ENCODE results near the gene SPAG16. TPM values are rescaled to one million over a fixed set of nuclear protein-coding genes. Genes with fewer than 3 reads are reported as not detected.

SPAG16 gene
- total and polyA plus RNA-seq, 11 donors, result 9.8 to 26.1 (median 15.2) TPM

DNA sequence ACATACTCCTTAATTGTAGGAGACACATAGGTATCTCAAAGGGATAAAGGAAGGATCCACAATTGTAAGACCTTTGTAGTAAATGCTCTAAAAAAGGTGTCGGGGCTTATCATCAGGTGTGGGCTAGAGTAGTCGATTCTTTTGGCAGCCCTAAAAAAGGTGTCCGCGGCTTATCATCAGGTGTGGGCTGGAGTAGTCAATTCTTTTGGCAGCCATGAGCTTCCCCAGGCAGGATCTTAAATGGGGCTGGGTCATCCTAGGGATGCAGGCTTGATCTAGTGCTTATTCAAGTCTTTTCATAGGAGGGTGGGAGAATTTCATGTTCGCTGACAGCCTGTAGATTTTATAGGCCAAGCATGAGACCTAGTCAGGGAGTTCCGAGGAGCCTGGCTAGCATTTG is 720.2 kb downstream of the SPAG16 start:
- no peak for TF ChIP-seq POLR2A (IDR thresholded peaks at IDR 0.05)
- TF ChIP-seq CTCF (IDR thresholded peaks at IDR 0.05), result no peak
- DNase-seq, result no peak
- 87 to 88% (median 87%) methylated on average over 6 of the region's 6 CpGs for WGBS, 4 donors

DNA sequence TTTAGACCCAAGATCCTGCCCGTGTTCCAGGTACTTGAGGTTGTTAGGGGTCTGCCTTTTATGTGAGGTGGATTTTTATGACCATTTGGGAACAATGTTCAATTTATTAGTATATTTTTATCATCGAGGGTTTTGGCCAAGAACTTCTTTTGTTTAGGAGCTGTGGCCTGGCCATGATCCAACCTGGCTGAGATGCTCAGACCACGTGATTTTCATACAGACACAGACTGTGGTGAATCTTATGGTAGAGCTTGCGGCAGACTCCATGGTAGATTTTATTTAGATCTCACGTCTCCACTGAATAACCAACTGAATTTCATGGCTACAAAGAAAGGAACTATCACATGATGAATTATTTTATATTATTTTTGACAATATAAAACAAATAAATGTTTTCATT is 721.1 kb downstream of the SPAG16 start:
- intact Hi-C loops (cut with DNase I), result no loop called here
- WGBS, 4 donors, result 62 to 76% (median 69%) methylated on average over 5 of the region's 5 CpGs
- H3K27ac ChIP-seq, result no peak overlapping the region
- no peaks in the 10 kb centered on the region for H3K36me3 ChIP-seq
- no peaks in the 10 kb centered on the region for H3K27me3 ChIP-seq
- ATAC-seq (no peak), DNase-seq (no peak)
- H3K9me3 ChIP-seq, result peaks cover 0 to 8% (median 0%) of the 10 kb centered on the region in 12 donors
- no peaks in the 10 kb centered on the region for H3K4me1 ChIP-seq
- no peak overlapping the region for H3K4me3 ChIP-seq
- no peak for TF ChIP-seq POLR2A (IDR thresholded peaks at IDR 0.05)
- no peak for TF ChIP-seq CTCF (IDR thresholded peaks at IDR 0.05)

More for the DNA sequence above, 720.2 kb downstream of the SPAG16 start:
- no peak for ATAC-seq
- Histone ChIP-seq H3K36me3 (no peaks in the 10 kb centered on the region), H3K27me3 (no peaks in the 10 kb centered on the region), H3K4me3 (no peak overlapping the region), H3K9me3 (peaks cover 0 to 8% (median 0%) of the 10 kb centered on the region in 12 donors), H3K4me1 (no peaks in the 10 kb centered on the region), H3K27ac (no peak overlapping the region)
- intact Hi-C loops (cut with DNase I), result no loop called here

DNA sequence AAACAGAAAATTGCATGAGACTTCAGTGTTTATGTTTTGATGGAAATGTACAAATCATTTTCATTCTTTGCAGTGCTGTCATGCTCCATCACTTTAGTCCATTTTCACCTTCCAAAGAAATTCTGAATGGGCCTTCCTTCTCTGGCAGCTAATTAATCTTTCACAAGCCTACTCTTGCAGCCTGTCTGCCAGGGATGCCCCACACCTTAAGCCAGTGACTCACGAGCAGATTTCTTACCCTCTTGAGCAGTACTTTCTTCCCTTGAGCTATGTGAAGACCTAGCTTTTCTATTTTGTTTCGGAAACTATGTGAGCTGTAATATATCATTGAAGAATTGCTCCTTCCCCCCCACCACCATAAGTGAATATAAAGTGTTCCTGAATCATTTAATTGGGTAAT is 722.3 kb downstream of the SPAG16 start:
- TF ChIP-seq POLR2A (IDR thresholded peaks at IDR 0.05) (no peak), CTCF (IDR thresholded peaks at IDR 0.05) (no peak)
- 50 to 68% (median 57%) methylated on average over 2 of the region's 2 CpGs for WGBS, 4 donors
- no peak overlapping the region for H3K27ac ChIP-seq
- DNase-seq (no peak), ATAC-seq (no peak)
- intact Hi-C loops (cut with DNase I), result no loop called here
- H3K9me3 ChIP-seq, result peaks cover 0 to 8% (median 0%) of the 10 kb centered on the region in 12 donors
- H3K27me3 ChIP-seq, result no peaks in the 10 kb centered on the region
- no peaks in the 10 kb centered on the region for H3K36me3 ChIP-seq
- H3K4me1 ChIP-seq, result no peaks in the 10 kb centered on the region
- no peak overlapping the region for H3K4me3 ChIP-seq

GRCh38 chr2:214011676-214012075 is 727.4 kb downstream of the SPAG16 start:
- Histone ChIP-seq H3K27me3 (no peaks in the 10 kb centered on the region), H3K36me3 (no peaks in the 10 kb centered on the region), H3K27ac (no peak overlapping the region), H3K4me3 (no peak overlapping the region), H3K9me3 (peaks cover 0 to 8% (median 0%) of the 10 kb centered on the region in 12 donors), H3K4me1 (no peaks in the 10 kb centered on the region)
- intact Hi-C loops (cut with DNase I), result no loop called here
- WGBS, 4 donors, result 87 to 91% (median 88%) methylated on average over 3 of the region's 3 CpGs
- ATAC-seq, result no peak
- no peak for TF ChIP-seq POLR2A (IDR thresholded peaks at IDR 0.05)
- TF ChIP-seq CTCF (IDR thresholded peaks at IDR 0.05), result no peak
- DNase-seq, result no peak

Data from heart left ventricle (tissue), 16 donors.